Measurements from ENCODE around the gene PLA2G2E.
"Not testable (repeated sequence)": the region's sequence is repeated elsewhere in the genome, so short reads cannot be mapped to it uniquely, and the experiment has no call there.

The PLA2G2E gene

DNA sequence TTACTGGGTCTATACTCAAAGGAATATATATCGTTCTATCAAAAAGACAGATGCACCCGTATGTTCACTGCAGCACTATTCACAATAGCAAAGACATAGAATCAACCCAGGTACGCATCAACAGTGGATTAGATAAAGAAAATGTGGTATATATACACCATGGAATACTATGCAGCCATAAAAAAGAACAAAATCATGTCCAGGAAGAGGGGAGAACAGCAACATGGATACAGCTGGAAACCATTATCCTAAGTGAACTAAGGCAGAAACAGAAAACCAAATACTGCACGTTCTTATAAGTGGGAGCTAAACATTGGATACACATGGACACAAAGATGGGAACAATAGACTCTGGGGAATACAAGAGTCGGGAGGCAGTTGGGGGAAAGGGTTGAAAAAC lies 42.6 kb downstream of the PLA2G2E start:
- DNase-seq: not testable (repeated sequence)

DNA sequence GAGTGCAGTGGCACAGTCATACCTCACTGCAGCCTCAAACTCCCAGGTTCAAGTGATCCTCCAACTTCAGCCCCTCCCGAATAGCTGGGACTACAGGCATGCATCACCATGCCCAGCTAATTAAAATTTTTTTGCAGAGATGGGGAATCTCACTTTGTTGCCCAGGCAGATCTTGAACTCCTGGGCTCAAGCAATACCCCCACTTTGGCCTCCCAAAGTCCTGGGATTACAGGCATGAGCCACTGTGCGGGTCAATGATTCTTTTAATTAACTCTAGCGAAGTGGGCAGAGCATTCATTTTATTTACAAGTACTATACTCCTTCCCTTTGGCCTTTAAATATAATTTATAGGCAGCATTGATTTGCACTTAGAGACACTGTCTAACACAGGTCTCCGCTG lies 43.8 kb downstream of the PLA2G2E start:
- no peak for DNase-seq

DNA sequence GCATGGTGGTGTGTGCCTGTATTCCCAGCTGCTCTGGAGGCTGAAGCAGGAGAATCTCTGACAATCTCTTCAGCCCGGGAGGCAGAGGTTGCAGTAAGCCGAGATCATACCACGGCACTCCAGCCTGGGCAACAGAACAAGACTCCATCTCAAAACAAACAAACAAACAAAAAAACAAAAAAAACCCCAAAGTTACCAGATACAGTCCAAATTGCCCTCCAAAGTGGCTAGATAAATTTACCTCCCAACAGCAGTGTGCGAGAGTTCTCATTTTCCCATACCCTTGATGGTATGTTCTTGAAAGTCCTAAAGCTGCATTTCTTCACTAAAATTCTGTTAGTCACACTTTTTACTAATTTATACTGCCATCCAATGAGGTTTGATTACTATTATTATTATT lies 44.2 kb downstream of the PLA2G2E start:
- DNase-seq: no peak

DNA sequence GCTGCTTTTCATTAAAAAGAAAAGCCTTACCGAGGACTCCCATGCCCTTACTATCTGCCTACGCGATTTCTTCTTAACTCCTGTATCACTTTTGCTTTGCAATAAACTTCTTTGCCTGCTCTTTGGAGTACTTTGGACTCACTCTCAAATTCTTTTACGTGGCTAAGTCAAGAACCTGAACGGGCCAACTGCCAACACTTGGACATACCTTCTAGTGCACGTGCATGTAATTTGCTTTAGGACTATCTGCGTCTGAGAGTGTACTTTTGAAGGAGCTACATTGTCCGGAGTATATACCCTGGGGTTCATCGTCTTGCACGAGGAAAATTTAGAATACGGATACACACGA lies 44.8 kb downstream of the PLA2G2E start:
- DNase-seq: no peak

DNA sequence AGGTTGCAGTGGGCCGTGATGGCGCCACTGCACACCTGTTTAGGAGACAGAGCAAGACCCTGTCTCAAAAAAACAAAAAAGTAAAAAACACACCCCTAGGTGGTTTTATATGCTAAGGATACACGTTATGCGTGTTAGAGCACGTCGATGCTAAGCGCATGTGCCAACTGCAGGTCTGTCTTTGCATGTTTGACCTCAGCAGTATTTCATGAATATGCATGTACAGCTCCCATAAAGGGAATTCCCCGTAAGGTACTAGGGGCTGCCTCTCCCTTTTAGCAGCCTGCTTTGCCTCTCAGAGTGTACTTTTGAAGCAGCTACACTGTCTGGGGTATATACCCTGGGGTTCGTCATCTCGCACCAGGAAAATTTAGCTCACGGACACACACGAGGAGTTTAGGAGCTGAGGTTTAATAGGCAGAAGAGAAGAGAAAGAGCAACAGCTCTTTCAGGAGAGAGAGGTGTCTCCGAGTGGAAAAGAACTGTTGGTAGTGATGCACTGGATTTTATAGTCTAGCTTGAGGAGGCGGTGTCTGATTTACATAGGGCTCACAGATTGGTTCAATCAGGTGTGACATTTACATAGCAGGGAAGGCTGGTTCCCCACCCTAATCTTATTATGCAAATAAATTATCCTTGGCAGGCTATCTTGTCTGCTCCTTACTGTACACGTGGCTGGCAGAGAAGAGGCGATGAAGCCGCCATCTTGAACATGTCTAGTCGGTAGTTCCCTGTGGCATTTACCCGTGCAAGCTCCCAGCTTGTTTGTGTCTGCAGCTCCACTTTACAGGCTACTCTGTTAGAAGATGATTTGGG lies 45.4 kb downstream of the PLA2G2E start:
- DNase-seq: no peak

DNA sequence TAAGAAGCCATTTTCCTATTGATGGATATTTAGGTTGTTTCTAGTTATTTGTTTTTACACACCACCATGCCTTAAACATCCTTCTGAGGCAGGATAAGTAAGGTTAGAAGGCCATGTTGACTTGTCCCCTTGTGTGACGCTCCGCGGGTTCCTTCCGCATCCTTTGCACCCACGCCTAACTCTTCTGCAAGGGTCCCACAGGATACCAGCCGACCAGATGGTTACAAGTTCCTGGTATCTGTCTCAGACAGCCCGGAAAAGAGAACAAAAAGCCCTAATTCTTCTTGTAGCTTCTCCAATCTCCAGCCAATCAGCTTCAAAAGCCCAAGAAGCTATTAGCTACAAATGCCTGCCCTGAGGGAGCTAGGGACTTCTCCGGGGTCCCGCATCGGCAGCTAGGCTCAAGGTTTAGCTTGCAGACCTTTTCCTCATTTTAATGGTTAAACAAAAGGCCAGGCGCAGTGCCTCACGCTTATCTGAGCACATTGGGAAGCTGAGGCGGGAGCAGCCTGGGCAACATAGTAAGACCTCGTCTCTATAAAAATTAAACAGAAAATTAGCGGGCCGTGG lies 46.2 kb downstream of the PLA2G2E start:
- DNase-seq: no peak

DNA sequence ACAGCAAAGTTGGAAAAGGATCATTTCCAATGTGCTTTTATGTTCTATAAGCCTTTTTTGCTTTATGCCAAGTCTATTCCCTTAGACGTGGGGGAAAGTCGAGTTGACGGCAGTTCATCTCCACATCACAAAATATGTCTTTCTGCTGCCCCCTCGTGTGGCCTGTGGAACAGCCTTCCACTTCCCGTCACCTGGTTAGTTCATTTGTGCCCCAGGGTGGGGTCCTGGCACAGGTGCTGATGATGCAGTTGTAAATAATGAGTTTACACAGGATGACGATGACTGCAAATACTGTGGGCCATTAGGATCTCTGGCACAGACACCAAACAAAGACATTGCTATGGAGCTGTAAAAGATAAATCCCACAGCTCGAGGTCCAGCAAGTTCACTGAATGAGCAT lies 51.2 kb downstream of the PLA2G2E start:
- no peak for DNase-seq
